ENCODE data around the gene TMEM150B.

Gene TMEM150B

GRCh38 chr19:55304279-55304978 is 20.7 kb downstream of the TMEM150B start:
- no peak for DNase-seq

- no peak for DNase-seq
Measured at GRCh38 chr19:55303477-55303876, 21.7 kb downstream of the TMEM150B start.

- no peak for DNase-seq
Measured at GRCh38 chr19:55302318-55302703, 22.8 kb downstream of the TMEM150B start.

GRCh38 chr19:55301459-55302317 is 23.5 kb downstream of the TMEM150B start:
- peak; percentile 98 for DNase-seq

- no peak for DNase-seq
Measured at GRCh38 chr19:55300886-55301458, 24.2 kb downstream of the TMEM150B start.

- no peak for DNase-seq
Measured at GRCh38 chr19:55299991-55300390, 25.1 kb downstream of the TMEM150B start.

GRCh38 chr19:55297267-55297666 is 27.9 kb downstream of the TMEM150B start:
- DNase-seq, result no peak

GRCh38 chr19:55289117-55289796 is 35.9 kb downstream of the TMEM150B start:
- no peak for DNase-seq

- no peak for DNase-seq
Measured at GRCh38 chr19:55287361-55288079, 37.6 kb downstream of the TMEM150B start.

- DNase-seq, result no peak
Measured at GRCh38 chr19:55285229-55285890, 39.8 kb downstream of the TMEM150B start.

GRCh38 chr19:55284405-55285058 is 40.6 kb downstream of the TMEM150B start:
- no peak for DNase-seq

- DNase-seq, result peak; percentile 48
Measured at GRCh38 chr19:55283548-55284377, 41.4 kb downstream of the TMEM150B start, which contains the start of gene BRSK1. Gene BRSK1 (plus strand): TSS chr19:55283997. CDS start chr19:55284443, 446 bp downstream.

- peak; percentile 92 for DNase-seq
Measured at GRCh38 chr19:55279770-55280643, 45.1 kb downstream of the TMEM150B start, which contains the start of gene HSPBP1. Gene HSPBP1 (minus strand): TSS chr19:55280110. CDS start chr19:55279608, 502 bp downstream.

- DNase-seq, result no peak
Measured at GRCh38 chr19:55279340-55279739, 45.8 kb downstream of the TMEM150B start.

GRCh38 chr19:55278391-55279135 is 46.6 kb downstream of the TMEM150B start:
- no peak for DNase-seq

- no peak for DNase-seq
Measured at GRCh38 chr19:55277494-55277893, 47.6 kb downstream of the TMEM150B start.

GRCh38 chr19:55276720-55277430 is 48.3 kb downstream of the TMEM150B start:
- DNase-seq, result no peak
